GM19239 (cell line): ENCODE measurements around the gene PRSS1.

Experiments used
- DNase-seq: peaks from one replicate; pipeline ENCODE4 v3.0.0; 2011; ENCODE audit warnings: low spot score; ENCODE audit not compliant: insufficient read length
- FAIRE-seq: peaks from 2 replicates; lab custom pipeline; 2011; peaks lifted over from hg19 to GRCh38; lab: Jason Lieb, UNC

Gene PRSS1

DNA sequence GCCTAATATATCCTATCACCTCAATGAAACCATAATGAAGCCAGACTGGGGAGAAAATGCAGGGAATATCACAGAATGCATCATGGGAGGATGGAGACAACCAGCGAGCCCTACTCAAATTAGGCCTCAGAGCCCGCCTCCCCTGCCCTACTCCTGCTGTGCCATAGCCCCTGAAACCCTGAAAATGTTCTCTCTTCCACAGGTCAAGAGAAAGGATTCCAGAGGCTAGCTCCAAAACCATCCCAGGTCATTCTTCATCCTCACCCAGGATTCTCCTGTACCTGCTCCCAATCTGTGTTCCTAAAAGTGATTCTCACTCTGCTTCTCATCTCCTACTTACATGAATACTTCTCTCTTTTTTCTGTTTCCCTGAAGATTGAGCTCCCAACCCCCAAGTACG lies 53.0 kb downstream of the PRSS1 start:
- DNase-seq: no peak
- no peak for FAIRE-seq
